Transverse colon (tissue), 4 donors: Measurements from ENCODE around the gene SLC16A13.

Experiments used
- POLR2A ChIP-seq: fragments of 450-650 bp; IDR thresholded peaks from one replicate; pipeline ENCODE4 v1.6.1; 2016; ENCODE audit warnings: antibody characterized with exemption, mild to moderate bottlenecking, moderate library complexity
- POLR2AphosphoS5 ChIP-seq, 3 donors: sonication (generic); formaldehyde crosslinking; IDR thresholded peaks; one replicate each; pipeline ENCODE4 v1.6.1; 2016; ENCODE audit warnings: antibody characterized with exemption in 3 of 3
- TF ChIP-seq, protein P1 (sequence below), 5 experiments: fragments of 200-600 bp in 3 of 5; fragments of 450-650 bp in 2 of 5; sonication (generic) in 3 of 5; IDR thresholded peaks; 1 replicate in 2 of 5; 2 replicates in 3 of 5; pipeline ENCODE4 v1.5.1; 2016 to 2017; ENCODE audit warnings: antibody characterized with exemption in 5 of 5, inconsistent platforms in 3 of 5, mild to moderate bottlenecking in 2 of 5, moderate library complexity in 1 of 5

GRCh38 chr17:7003745-7004144 is 32.1 kb upstream of the SLC16A13 start:
- TF ChIP-seq POLR2A: no peak
- TF ChIP-seq, protein P1, sequence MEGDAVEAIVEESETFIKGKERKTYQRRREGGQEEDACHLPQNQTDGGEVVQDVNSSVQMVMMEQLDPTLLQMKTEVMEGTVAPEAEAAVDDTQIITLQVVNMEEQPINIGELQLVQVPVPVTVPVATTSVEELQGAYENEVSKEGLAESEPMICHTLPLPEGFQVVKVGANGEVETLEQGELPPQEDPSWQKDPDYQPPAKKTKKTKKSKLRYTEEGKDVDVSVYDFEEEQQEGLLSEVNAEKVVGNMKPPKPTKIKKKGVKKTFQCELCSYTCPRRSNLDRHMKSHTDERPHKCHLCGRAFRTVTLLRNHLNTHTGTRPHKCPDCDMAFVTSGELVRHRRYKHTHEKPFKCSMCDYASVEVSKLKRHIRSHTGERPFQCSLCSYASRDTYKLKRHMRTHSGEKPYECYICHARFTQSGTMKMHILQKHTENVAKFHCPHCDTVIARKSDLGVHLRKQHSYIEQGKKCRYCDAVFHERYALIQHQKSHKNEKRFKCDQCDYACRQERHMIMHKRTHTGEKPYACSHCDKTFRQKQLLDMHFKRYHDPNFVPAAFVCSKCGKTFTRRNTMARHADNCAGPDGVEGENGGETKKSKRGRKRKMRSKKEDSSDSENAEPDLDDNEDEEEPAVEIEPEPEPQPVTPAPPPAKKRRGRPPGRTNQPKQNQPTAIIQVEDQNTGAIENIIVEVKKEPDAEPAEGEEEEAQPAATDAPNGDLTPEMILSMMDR (IDR thresholded peaks at IDR 0.05): no peak
- no peak for TF ChIP-seq POLR2AphosphoS5 (IDR thresholded peaks at IDR 0.05)
